Measurements from ENCODE around the gene OGFOD3. TPM values are rescaled to one million over a fixed set of nuclear protein-coding genes. Genes with fewer than 3 reads are reported as not detected.

The OGFOD3 gene
- total and polyA plus RNA-seq, 2 experiments from 2014 or later = 9.6 to 24.6 TPM

DNA sequence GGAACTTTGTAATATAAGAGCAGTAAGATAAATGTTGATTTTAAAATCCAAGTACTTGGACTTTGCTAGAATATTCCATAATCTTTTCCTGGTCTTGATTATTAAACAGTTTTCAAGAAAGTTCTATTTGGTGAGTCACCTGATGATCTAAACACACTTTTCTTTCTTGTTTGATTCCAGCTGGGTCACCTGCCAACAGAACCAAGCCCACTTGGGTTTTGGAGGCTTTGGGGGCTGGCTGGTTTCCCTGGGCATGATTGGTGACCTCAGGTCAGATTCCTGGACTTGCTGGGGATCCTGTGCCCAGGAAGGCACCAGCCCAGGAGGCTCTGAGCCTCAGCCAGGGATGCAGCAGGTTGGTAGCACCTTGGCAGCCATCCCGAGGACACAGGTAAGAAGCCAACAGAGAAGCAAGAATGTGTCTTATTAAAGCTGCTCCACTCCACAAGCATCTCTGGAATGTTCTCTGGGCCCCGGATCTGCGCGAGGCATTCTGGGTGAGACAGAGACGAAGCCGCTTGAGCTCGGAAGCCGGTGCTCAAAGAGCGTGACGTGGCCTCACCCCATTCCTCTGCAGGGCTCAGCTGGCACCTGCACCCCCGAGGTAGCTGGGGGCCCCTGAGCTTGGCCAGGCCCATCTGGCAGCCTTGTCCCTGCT, 62.5 kb downstream of the OGFOD3 start:
- H3K4me1 Mint-ChIP-seq = peaks cover 12% of the 10 kb centered on the region
- no peak for DNase-seq (ENCODE audit: low spot score)
- no peaks in the 10 kb centered on the region for H3K27me3 ChIP-seq (ENCODE audit: insufficient read depth)
- no peaks in the 10 kb centered on the region for H3K9me3 Mint-ChIP-seq
- no peaks in the 10 kb centered on the region for H4K20me1 ChIP-seq (replicated peaks; ENCODE audit: insufficient read depth)
- TF ChIP-seq CREB1 (CRISPR knock-in tag; IDR thresholded peaks at IDR 0.05; ENCODE audit: low read depth) (no peak), STAT1 (IDR thresholded peaks at IDR 0.05; ENCODE audit: unreplicated experiment) (no peak), ZNF114 (CRISPR knock-in tag; IDR thresholded peaks at IDR 0.05) (no peak), POLR2AphosphoS5 (IDR thresholded peaks at IDR 0.05; ENCODE audit: low read depth) (no peak), EZH2 (IDR thresholded peaks at IDR 0.05; ENCODE audit: low read depth, unreplicated experiment) (no peak), NANOG (IDR thresholded peaks at IDR 0.05; ENCODE audit: borderline replicate concordance) (no peak), EZH2phosphoT487 (IDR thresholded peaks at IDR 0.05; ENCODE audit: unreplicated experiment) (no peak), JUNB (IDR thresholded peaks at IDR 0.05; ENCODE audit: unreplicated experiment) (no peak), ZNF331 (CRISPR knock-in tag; IDR thresholded peaks at IDR 0.05; ENCODE audit: low read depth) (no peak)
- TF ChIP-seq, protein P1, sequence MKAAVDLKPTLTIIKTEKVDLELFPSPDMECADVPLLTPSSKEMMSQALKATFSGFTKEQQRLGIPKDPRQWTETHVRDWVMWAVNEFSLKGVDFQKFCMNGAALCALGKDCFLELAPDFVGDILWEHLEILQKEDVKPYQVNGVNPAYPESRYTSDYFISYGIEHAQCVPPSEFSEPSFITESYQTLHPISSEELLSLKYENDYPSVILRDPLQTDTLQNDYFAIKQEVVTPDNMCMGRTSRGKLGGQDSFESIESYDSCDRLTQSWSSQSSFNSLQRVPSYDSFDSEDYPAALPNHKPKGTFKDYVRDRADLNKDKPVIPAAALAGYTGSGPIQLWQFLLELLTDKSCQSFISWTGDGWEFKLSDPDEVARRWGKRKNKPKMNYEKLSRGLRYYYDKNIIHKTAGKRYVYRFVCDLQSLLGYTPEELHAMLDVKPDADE (IDR thresholded peaks at IDR 0.05) = no peak
- TF ChIP-seq, protein P2, sequence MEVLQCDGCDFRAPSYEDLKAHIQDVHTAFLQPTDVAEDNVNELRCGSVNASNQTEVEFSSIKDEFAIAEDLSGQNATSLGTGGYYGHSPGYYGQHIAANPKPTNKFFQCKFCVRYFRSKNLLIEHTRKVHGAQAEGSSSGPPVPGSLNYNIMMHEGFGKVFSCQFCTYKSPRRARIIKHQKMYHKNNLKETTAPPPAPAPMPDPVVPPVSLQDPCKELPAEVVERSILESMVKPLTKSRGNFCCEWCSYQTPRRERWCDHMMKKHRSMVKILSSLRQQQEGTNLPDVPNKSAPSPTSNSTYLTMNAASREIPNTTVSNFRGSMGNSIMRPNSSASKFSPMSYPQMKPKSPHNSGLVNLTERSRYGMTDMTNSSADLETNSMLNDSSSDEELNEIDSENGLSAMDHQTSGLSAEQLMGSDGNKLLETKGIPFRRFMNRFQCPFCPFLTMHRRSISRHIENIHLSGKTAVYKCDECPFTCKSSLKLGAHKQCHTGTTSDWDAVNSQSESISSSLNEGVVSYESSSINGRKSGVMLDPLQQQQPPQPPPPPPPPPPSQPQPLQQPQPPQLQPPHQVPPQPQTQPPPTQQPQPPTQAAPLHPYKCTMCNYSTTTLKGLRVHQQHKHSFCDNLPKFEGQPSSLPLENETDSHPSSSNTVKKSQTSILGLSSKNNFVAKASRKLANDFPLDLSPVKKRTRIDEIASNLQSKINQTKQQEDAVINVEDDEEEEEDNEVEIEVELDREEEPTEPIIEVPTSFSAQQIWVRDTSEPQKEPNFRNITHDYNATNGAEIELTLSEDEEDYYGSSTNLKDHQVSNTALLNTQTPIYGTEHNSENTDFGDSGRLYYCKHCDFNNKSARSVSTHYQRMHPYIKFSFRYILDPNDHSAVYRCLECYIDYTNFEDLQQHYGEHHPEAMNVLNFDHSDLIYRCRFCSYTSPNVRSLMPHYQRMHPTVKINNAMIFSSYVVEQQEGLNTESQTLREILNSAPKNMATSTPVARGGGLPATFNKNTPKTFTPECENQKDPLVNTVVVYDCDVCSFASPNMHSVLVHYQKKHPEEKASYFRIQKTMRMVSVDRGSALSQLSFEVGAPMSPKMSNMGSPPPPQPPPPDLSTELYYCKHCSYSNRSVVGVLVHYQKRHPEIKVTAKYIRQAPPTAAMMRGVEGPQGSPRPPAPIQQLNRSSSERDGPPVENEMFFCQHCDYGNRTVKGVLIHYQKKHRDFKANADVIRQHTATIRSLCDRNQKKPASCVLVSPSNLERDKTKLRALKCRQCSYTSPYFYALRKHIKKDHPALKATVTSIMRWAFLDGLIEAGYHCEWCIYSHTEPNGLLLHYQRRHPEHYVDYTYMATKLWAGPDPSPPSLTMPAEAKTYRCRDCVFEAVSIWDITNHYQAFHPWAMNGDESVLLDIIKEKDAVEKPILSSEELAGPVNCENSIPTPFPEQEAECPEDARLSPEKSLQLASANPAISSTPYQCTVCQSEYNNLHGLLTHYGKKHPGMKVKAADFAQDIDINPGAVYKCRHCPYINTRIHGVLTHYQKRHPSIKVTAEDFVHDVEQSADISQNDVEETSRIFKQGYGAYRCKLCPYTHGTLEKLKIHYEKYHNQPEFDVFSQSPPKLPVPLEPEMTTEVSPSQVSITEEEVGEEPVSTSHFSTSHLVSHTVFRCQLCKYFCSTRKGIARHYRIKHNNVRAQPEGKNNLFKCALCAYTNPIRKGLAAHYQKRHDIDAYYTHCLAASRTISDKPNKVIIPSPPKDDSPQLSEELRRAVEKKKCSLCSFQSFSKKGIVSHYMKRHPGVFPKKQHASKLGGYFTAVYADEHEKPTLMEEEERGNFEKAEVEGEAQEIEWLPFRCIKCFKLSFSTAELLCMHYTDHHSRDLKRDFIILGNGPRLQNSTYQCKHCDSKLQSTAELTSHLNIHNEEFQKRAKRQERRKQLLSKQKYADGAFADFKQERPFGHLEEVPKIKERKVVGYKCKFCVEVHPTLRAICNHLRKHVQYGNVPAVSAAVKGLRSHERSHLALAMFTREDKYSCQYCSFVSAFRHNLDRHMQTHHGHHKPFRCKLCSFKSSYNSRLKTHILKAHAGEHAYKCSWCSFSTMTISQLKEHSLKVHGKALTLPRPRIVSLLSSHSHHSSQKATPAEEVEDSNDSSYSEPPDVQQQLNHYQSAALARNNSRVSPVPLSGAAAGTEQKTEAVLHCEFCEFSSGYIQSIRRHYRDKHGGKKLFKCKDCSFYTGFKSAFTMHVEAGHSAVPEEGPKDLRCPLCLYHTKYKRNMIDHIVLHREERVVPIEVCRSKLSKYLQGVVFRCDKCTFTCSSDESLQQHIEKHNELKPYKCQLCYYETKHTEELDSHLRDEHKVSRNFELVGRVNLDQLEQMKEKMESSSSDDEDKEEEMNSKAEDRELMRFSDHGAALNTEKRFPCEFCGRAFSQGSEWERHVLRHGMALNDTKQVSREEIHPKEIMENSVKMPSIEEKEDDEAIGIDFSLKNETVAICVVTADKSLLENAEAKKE (CRISPR knock-in tag; IDR thresholded peaks at IDR 0.05) = no peak
- TF ChIP-seq, protein P3, sequence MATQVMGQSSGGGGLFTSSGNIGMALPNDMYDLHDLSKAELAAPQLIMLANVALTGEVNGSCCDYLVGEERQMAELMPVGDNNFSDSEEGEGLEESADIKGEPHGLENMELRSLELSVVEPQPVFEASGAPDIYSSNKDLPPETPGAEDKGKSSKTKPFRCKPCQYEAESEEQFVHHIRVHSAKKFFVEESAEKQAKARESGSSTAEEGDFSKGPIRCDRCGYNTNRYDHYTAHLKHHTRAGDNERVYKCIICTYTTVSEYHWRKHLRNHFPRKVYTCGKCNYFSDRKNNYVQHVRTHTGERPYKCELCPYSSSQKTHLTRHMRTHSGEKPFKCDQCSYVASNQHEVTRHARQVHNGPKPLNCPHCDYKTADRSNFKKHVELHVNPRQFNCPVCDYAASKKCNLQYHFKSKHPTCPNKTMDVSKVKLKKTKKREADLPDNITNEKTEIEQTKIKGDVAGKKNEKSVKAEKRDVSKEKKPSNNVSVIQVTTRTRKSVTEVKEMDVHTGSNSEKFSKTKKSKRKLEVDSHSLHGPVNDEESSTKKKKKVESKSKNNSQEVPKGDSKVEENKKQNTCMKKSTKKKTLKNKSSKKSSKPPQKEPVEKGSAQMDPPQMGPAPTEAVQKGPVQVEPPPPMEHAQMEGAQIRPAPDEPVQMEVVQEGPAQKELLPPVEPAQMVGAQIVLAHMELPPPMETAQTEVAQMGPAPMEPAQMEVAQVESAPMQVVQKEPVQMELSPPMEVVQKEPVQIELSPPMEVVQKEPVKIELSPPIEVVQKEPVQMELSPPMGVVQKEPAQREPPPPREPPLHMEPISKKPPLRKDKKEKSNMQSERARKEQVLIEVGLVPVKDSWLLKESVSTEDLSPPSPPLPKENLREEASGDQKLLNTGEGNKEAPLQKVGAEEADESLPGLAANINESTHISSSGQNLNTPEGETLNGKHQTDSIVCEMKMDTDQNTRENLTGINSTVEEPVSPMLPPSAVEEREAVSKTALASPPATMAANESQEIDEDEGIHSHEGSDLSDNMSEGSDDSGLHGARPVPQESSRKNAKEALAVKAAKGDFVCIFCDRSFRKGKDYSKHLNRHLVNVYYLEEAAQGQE (IDR thresholded peaks at IDR 0.05; ENCODE audit: unreplicated experiment) = no peak
- TF ChIP-seq, protein P4, sequence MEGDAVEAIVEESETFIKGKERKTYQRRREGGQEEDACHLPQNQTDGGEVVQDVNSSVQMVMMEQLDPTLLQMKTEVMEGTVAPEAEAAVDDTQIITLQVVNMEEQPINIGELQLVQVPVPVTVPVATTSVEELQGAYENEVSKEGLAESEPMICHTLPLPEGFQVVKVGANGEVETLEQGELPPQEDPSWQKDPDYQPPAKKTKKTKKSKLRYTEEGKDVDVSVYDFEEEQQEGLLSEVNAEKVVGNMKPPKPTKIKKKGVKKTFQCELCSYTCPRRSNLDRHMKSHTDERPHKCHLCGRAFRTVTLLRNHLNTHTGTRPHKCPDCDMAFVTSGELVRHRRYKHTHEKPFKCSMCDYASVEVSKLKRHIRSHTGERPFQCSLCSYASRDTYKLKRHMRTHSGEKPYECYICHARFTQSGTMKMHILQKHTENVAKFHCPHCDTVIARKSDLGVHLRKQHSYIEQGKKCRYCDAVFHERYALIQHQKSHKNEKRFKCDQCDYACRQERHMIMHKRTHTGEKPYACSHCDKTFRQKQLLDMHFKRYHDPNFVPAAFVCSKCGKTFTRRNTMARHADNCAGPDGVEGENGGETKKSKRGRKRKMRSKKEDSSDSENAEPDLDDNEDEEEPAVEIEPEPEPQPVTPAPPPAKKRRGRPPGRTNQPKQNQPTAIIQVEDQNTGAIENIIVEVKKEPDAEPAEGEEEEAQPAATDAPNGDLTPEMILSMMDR (conservative IDR thresholded peaks at IDR 0.05; ENCODE audit: low read depth in 2 of 2) = no peak
- H3K27ac Mint-ChIP-seq = no peak overlapping the region
- H3K79me2 ChIP-seq (replicated peaks; ENCODE audit: insufficient read depth) = no peaks in the 10 kb centered on the region
- H3K9me2 ChIP-seq (ENCODE audit: insufficient read depth) = no peaks in the 10 kb centered on the region
- no peaks in the 10 kb centered on the region for H3K36me3 ChIP-seq (ENCODE audit: insufficient read depth)
- no peaks in the 10 kb centered on the region for H3K4me1 ChIP-seq (ENCODE audit: insufficient read depth)
- no peak overlapping the region for H3K4me3 ChIP-seq
- ATAC-seq = no peak
- H3K4me3 Mint-ChIP-seq = no peak overlapping the region
- no peaks in the 10 kb centered on the region for H3F3A ChIP-seq (replicated peaks; ENCODE audit: low read depth)
- H2AFZ ChIP-seq = no peak overlapping the region
- no peak overlapping the region for H3K27ac ChIP-seq (ENCODE audit: low read depth)
- H3K4me2 ChIP-seq = no peak overlapping the region
- peaks cover 17% of the 10 kb centered on the region for H3K27me3 Mint-ChIP-seq (ENCODE audit: insufficient read depth, low read depth, poor library complexity)
- H3K36me3 Mint-ChIP-seq (ENCODE audit: low read depth) = no peaks in the 10 kb centered on the region
